ENCODE results near the gene TMEM179B.
A peak's percentile ranks its signal among the peaks of the same experiment; 100 is the strongest.

TMEM179B gene

GRCh38 chr11:62832336-62833234 lies 45.4 kb downstream of the TMEM179B start, which contains the start of gene TEX54:
Gene TEX54, minus strand, starts transcription at chr11:62832841.
- no peak for DNase-seq (ENCODE audit: low read depth)

DNA sequence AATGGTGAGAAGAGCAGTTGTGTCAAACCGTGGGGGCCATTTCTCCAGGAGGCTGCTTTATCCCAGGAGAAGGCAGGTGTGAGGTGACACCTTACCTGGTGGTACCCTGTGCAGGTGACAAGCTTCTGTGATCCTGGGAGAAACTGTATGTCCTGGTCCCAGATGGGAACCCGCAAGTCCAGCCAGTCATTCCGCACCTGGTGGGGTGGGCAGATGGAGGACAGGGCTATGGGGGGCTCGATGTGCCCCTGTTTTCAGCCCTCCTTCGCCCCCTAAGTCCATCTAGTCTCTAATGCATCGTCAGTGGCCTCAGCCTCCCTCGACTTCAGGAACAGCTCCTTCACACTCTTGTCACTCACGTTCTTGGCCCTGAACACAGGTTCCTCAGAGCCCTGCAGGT lies 48.1 kb downstream of the TMEM179B start:
- DNase-seq (ENCODE audit: low read depth): no peak

- peak; percentile 83 for DNase-seq (ENCODE audit: low read depth)
Measured at GRCh38 chr11:62839050-62839945, 52.1 kb downstream of the TMEM179B start, which contains the start of gene WDR74. Gene WDR74, minus strand, starts transcription at chr11:62839590. Its CDS starts 20 bp downstream, at chr11:62839570.

All from fibroblast of the conjunctiva (primary cell).